Fibroblast of lung (primary cell): Measurements from ENCODE around the gene PIP5K1C. TPM values are rescaled to one million over a fixed set of nuclear protein-coding genes. Genes with fewer than 3 reads are reported as not detected.

Experiments
- DNase-seq, 2 donors: peaks; one replicate each; pipeline versions ENCODE4 v3.0.0 to v3.0.0-alpha.2; 2010; ENCODE audit warnings: low read depth in 2 of 2
- H2AFZ ChIP-seq: 2 replicates; pipeline ENCODE4 v1.5.1; 2012; ENCODE audit warnings: low read length, control low read depth, inconsistent platforms
- H3K27ac ChIP-seq: 2 replicates; pipeline ENCODE4 v1.5.1; 2011; ENCODE audit warnings: low read length, control low read depth; ENCODE audit not compliant: insufficient read depth
- H3K27me3 ChIP-seq: 2 replicates; pipeline ENCODE4 v1.5.1; 2011; ENCODE audit warnings: mild to moderate bottlenecking, low read length; ENCODE audit not compliant: control insufficient read depth, insufficient read depth
- H3K36me3 ChIP-seq: 2 replicates; pipeline ENCODE4 v1.5.1; 2011; ENCODE audit warnings: low read length; ENCODE audit not compliant: control insufficient read depth, insufficient read depth
- H3K4me1 ChIP-seq: 2 replicates; pipeline ENCODE4 v1.5.1; 2011; ENCODE audit warnings: low read length; ENCODE audit not compliant: control insufficient read depth, insufficient read depth; ENCODE audit errors: extremely low read depth
- H3K4me2 ChIP-seq: 2 replicates; pipeline ENCODE4 v1.5.1; 2011; ENCODE audit warnings: low read length, control low read depth; ENCODE audit not compliant: insufficient read depth; ENCODE audit errors: extremely low read depth
- H3K4me3 ChIP-seq, 4 experiments: fragments of 200-600 bp in 1 of 4; sonication (generic) in 1 of 4; replicated peaks in 1 of 4; 2 replicates each; pipeline ENCODE4 v1.5.1; 2011 to 2016; ENCODE audit warnings: low read length in 4 of 4, low read depth in 3 of 4, mild to moderate bottlenecking in 3 of 4, control low read depth in 2 of 4, inconsistent platforms in 1 of 4, mixed read lengths in 1 of 4; ENCODE audit not compliant: insufficient read depth in 1 of 4; ENCODE audit errors: control extremely low read depth in 1 of 4
- H3K79me2 ChIP-seq: 2 replicates; pipeline ENCODE4 v1.5.1; 2012; ENCODE audit warnings: mild to moderate bottlenecking, low read length, inconsistent platforms; ENCODE audit not compliant: control insufficient read depth, insufficient read depth
- H3K9ac ChIP-seq: 2 replicates; pipeline ENCODE4 v1.5.1; 2011; ENCODE audit warnings: mild to moderate bottlenecking, low read length, control low read depth; ENCODE audit not compliant: insufficient read depth
- H3K9me3 ChIP-seq: 2 replicates; pipeline ENCODE4 v1.5.1; 2012; ENCODE audit warnings: low read depth, low read length; ENCODE audit not compliant: control insufficient read depth, insufficient read depth
- H4K20me1 ChIP-seq: 2 replicates; pipeline ENCODE4 v1.5.1; 2011; ENCODE audit warnings: low read length; ENCODE audit not compliant: control insufficient read depth, insufficient read depth; ENCODE audit errors: extremely low read depth
- EZH2 ChIP-seq: IDR thresholded peaks from 2 replicates; pipeline ENCODE4 v1.5.1; 2012; ENCODE audit warnings: low read length, control low read depth, mild to moderate bottlenecking; ENCODE audit errors: missing control alignments
- polyA plus RNA-seq, 2 donors: library from polyadenylated mRNA; depleted of rRNA in 1 of 2; stranded (reverse) in 1 of 2; unstranded in 1 of 2; fragments of >200 nt; gene quantifications; 2 replicates each; pipeline ENCODE4 v1.2.1, GENCODE V29; 2011 to 2012; ENCODE audit warnings: missing spikeins in 1 of 2
- total RNA-seq: library from RNA; depleted of rRNA; stranded (reverse); fragments of >200 nt; gene quantifications from 2 replicates; pipeline ENCODE4 v1.2.1, GENCODE V29; 2014
- TF ChIP-seq, protein P1 (sequence below), 2 donors: IDR thresholded peaks in 1 of 2; conservative IDR thresholded peaks in 1 of 2; 1 replicate in 1 of 2; 2 replicates in 1 of 2; pipeline ENCODE4 v1.5.1; 2011 to 2012; ENCODE audit warnings: low read length in 2 of 2, control low read depth in 1 of 2, inconsistent platforms in 1 of 2, low read depth in 1 of 2, mild to moderate bottlenecking in 1 of 2

The PIP5K1C gene
- total and polyA plus RNA-seq, 2 donors (not counting 1 experiment from before 2014, with no cell fraction given) = 8.7 to 16.7 TPM

DNA sequence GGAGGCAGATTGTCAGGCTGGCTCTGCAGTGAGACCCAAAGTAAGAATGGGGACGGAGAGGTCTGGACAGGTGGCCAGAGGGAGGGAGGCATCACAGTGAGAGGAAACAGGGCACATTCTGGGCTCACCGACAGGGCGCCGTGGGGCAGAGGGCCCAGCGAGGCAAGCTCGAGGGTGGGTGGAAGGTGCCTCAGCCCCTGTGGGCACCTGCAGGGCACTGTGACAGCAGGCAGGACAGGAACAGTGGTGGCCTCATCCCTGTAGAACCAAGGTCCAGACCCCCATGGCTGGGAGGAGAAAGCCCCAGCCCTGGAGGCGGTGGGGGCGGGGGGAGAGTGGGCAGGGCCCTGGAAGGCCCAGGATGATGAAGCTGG lies 27.7 kb downstream of the PIP5K1C start:
- Histone ChIP-seq H3K9ac (no peak overlapping the region), H3K27me3 (no peaks in the 10 kb centered on the region), H3K4me2 (no peak overlapping the region), H3K79me2 (peaks cover 2% of the 10 kb centered on the region), H2AFZ (no peak overlapping the region), H3K4me1 (peaks cover 23% of the 10 kb centered on the region), H3K9me3 (no peaks in the 10 kb centered on the region), H3K27ac (no peak overlapping the region), H4K20me1 (no peaks in the 10 kb centered on the region), H3K36me3 (peaks cover 3% of the 10 kb centered on the region), H3K4me3 (no peak overlapping the region)
- DNase-seq = no peak
- TF ChIP-seq, protein P1, sequence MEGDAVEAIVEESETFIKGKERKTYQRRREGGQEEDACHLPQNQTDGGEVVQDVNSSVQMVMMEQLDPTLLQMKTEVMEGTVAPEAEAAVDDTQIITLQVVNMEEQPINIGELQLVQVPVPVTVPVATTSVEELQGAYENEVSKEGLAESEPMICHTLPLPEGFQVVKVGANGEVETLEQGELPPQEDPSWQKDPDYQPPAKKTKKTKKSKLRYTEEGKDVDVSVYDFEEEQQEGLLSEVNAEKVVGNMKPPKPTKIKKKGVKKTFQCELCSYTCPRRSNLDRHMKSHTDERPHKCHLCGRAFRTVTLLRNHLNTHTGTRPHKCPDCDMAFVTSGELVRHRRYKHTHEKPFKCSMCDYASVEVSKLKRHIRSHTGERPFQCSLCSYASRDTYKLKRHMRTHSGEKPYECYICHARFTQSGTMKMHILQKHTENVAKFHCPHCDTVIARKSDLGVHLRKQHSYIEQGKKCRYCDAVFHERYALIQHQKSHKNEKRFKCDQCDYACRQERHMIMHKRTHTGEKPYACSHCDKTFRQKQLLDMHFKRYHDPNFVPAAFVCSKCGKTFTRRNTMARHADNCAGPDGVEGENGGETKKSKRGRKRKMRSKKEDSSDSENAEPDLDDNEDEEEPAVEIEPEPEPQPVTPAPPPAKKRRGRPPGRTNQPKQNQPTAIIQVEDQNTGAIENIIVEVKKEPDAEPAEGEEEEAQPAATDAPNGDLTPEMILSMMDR (conservative IDR thresholded peaks at IDR 0.05 in 1 of 2, IDR thresholded peaks at IDR 0.05 in 1 of 2; ENCODE audit: low read depth in 1 of 2, low read length in 2 of 2) = no peak
- no peak for TF ChIP-seq EZH2

DNA sequence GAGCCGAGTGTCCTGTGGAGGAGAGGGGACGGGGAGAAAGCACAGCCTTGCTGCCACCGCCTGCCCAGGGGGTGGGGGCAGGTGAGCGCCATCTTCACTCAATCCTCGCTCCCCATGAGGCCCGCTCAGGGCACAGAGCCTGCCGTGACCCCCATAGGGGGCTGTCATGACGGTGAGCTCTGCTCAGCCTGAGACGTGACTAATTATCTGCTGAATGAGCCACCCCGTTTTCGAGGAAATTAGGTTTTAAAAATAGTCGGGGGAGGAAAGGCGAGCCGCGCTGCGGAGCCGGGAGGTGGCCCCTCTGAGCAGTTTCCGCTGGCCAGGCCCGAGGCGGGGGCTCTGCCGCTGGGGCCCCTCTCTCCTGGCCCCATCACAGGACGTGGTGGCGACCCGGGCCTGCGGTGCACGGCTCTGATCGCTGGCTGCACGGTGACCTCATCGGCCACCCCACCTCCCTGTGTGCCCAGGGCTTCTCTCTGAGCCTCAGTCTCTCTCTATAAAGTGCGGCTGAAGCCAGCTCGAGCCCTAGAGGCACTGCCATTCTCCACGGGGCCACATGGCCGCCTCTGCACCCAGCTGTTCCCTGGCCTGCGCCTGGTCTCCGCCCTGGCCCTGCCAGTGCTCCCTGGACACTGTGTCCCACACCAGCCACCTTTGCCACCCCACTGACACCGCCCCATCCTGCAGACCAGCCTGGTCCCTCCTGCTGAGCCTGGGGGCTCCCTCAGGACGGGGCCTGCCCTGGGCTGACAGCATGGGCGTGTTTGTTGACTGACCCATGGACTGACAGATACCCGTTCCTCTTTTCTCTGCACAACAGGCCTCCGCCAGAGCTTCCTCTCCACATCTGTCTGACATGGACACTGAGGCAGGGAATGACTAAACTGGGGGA lies 28.3 kb downstream of the PIP5K1C start:
- Histone ChIP-seq H4K20me1 (no peaks in the 10 kb centered on the region), H3K36me3 (peaks cover 3% of the 10 kb centered on the region), H3K79me2 (peaks cover 2% of the 10 kb centered on the region), H3K27ac (peak overlapping the region; percentile 95), H3K4me3 (no peak overlapping the region), H3K9ac (peak overlapping the region; percentile 16), H2AFZ (no peak overlapping the region), H3K4me2 (peak overlapping the region; percentile 35), H3K27me3 (no peaks in the 10 kb centered on the region), H3K4me1 (peaks cover 23% of the 10 kb centered on the region), H3K9me3 (no peaks in the 10 kb centered on the region)
- TF ChIP-seq, protein P1 (conservative IDR thresholded peaks at IDR 0.05 in 1 of 2, IDR thresholded peaks at IDR 0.05 in 1 of 2; ENCODE audit: low read depth in 1 of 2, low read length in 2 of 2) = no peak
- TF ChIP-seq EZH2 = no peak
- peak; percentile 25 to 42 for DNase-seq

DNA sequence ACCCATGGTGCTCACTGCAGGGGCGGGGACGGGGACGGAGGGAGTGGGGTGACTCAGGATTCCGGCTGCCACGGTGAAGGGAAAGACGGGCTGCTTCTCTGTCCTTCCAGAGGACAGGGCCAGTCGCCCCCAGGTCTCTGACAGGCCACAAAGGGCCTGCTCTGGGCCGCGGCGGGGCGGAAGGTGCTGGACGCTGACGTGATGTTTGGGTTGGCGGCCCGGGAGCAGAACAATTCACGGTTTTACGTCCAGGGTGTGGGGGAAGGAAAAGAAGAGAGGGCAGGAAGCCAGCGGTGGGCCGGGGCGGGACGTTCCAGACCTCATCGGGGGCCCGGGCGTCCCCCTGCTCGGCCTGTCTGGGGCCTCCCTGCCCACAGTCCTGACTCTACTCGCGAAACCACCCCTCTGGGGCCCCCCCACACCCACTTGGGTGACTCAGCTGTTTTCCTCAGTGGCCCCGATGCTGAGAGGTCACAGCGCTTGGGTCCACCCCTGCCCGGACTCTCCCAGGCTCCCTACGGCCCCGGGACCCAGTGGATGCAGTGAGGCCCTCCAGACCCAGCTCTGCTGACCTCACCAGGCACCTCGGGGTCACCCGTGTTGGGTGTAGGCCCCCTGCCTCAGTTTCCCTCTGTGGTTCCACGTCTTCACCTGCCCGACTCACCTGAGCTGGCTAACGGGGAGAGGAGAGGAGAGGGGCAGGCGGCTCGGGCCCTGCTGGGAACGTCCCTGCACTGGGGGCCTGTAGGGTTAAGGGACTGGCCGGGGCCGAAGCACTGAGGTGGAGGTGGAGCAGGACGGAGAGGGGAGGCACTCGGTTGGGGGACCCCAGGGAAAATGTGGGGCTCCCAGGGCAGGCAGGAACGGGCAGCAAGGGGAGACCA lies 29.2 kb downstream of the PIP5K1C start:
- Histone ChIP-seq H3K36me3 (peaks cover 5% of the 10 kb centered on the region), H3K9ac (peak overlapping the region; percentile 66), H3K4me3 (peak overlapping the region in 1 of 4 experiments; percentile 49), H3K9me3 (no peaks in the 10 kb centered on the region), H3K4me2 (peak overlapping the region; percentile 78), H3K79me2 (peaks cover 2% of the 10 kb centered on the region), H3K4me1 (peaks cover 23% of the 10 kb centered on the region), H3K27me3 (no peaks in the 10 kb centered on the region), H2AFZ (no peak overlapping the region), H3K27ac (peak overlapping the region; percentile 95), H4K20me1 (no peaks in the 10 kb centered on the region)
- TF ChIP-seq EZH2 = no peak
- TF ChIP-seq, protein P1 (conservative IDR thresholded peaks at IDR 0.05 in 1 of 2, IDR thresholded peaks at IDR 0.05 in 1 of 2; ENCODE audit: low read depth in 1 of 2, low read length in 2 of 2) = no peak
- peak; percentile 70 to 88 for DNase-seq
